ENCODE results near the gene PNLIPRP1. TPM values are rescaled to one million over a fixed set of nuclear protein-coding genes. Genes with fewer than 3 reads are reported as not detected.

PNLIPRP1 gene
- polyA plus RNA-seq, 1 experiment = not detected

GRCh38 chr10:116636976-116637375 is 46.2 kb downstream of the PNLIPRP1 start:
- H3K27me3 ChIP-seq (ENCODE audit: control insufficient read depth, insufficient read depth, low read length) = no peaks in the 10 kb centered on the region
- CTCF ChIA-PET = no interaction called here
- no peak overlapping the region for H3K4me3 ChIP-seq (ENCODE audit: low read depth, low read length)
- no peaks in the 10 kb centered on the region for H3K36me3 ChIP-seq (ENCODE audit: control insufficient read depth, insufficient read depth, low read length)
- no peak for TF ChIP-seq CTCF (IDR thresholded peaks at IDR 0.05; ENCODE audit: insufficient read depth, low read depth, low read length)
- POLR2A ChIA-PET = no interaction called here
- no peak for DNase-seq (ENCODE audit: low read depth)

GRCh38 chr10:116637830-116638229 is 47.1 kb downstream of the PNLIPRP1 start:
- DNase-seq (ENCODE audit: low read depth) = no peak
- no peaks in the 10 kb centered on the region for H3K27me3 ChIP-seq (ENCODE audit: control insufficient read depth, insufficient read depth, low read length)
- no peak for TF ChIP-seq CTCF (IDR thresholded peaks at IDR 0.05; ENCODE audit: insufficient read depth, low read depth, low read length)
- ChIA-PET CTCF (no interaction called here), POLR2A (no interaction called here)
- no peaks in the 10 kb centered on the region for H3K36me3 ChIP-seq (ENCODE audit: control insufficient read depth, insufficient read depth, low read length)
- no peak overlapping the region for H3K4me3 ChIP-seq (ENCODE audit: low read depth, low read length)

- DNase-seq (ENCODE audit: low read depth) = no peak
- no peak for TF ChIP-seq CTCF (IDR thresholded peaks at IDR 0.05; ENCODE audit: insufficient read depth, low read depth, low read length)
- Histone ChIP-seq H3K36me3 (ENCODE audit: control insufficient read depth, insufficient read depth, low read length) (no peaks in the 10 kb centered on the region), H3K27me3 (ENCODE audit: control insufficient read depth, insufficient read depth, low read length) (no peaks in the 10 kb centered on the region), H3K4me3 (ENCODE audit: low read depth, low read length) (no peak overlapping the region)
- ChIA-PET POLR2A (no interaction called here), CTCF (interaction anchor here (1.0 to 1.3 kb wide), 2 partner anchors 8 to 10 kb away, joined by 3 to 6 read pairs; no protein-coding TSS in a partner anchor)
Measured at GRCh38 chr10:116646502-116646901, 55.7 kb downstream of the PNLIPRP1 start.

- POLR2A ChIA-PET = no interaction called here
- no peak for TF ChIP-seq CTCF (IDR thresholded peaks at IDR 0.05; ENCODE audit: insufficient read depth, low read depth, low read length)
- CTCF ChIA-PET = no interaction called here
- Histone ChIP-seq H3K4me3 (ENCODE audit: low read depth, low read length) (no peak overlapping the region), H3K27me3 (ENCODE audit: control insufficient read depth, insufficient read depth, low read length) (no peaks in the 10 kb centered on the region), H3K36me3 (ENCODE audit: control insufficient read depth, insufficient read depth, low read length) (no peaks in the 10 kb centered on the region)
- no peak for DNase-seq (ENCODE audit: low read depth)
Measured at GRCh38 chr10:116648903-116649302, 58.1 kb downstream of the PNLIPRP1 start.

GRCh38 chr10:116653885-116654284 is 63.1 kb downstream of the PNLIPRP1 start:
- TF ChIP-seq CTCF (IDR thresholded peaks at IDR 0.05; ENCODE audit: insufficient read depth, low read depth, low read length) = no peak
- no peaks in the 10 kb centered on the region for H3K36me3 ChIP-seq (ENCODE audit: control insufficient read depth, insufficient read depth, low read length)
- CTCF ChIA-PET = no interaction called here
- no peak overlapping the region for H3K4me3 ChIP-seq (ENCODE audit: low read depth, low read length)
- DNase-seq (ENCODE audit: low read depth) = no peak
- peaks cover 3% of the 10 kb centered on the region; the same call in 1 of the 2 replicates for H3K27me3 ChIP-seq (ENCODE audit: control insufficient read depth, insufficient read depth, low read length)
- POLR2A ChIA-PET = no interaction called here

Data from BJ (cell line).